ENCODE results near the gene TTLL4.

TTLL4 gene

DNA sequence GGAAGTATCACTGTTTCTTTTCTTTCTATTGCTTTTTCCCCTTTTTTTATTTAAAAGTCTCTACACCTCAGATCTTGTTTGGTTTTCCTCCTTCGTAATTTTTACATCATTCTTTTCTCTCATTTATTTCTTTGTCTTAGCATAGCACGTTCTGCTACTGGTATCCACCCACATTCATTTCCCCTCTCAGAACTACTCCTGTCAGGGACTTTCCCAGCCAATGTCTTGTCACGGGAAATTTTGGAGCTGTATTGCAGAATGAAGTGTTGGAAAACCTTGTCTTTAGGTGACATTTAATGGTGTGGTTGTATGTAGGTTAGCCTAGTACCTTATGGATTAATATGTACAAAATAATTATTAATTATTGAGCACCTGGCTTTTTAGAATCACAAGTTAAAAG, 34.0 kb downstream of the TTLL4 start:
- Histone ChIP-seq H3K4me3 (ENCODE audit: insufficient read depth, low read length, poor library complexity, severe bottlenecking) (no peak overlapping the region), H3F3A (ENCODE audit: insufficient read depth) (no peaks in the 10 kb centered on the region), H3K79me2 (ENCODE audit: insufficient read depth, low read length) (no peaks in the 10 kb centered on the region), H3K36me3 (ENCODE audit: low read length) (peaks cover 12% of the 10 kb centered on the region; the same call in 1 of the 2 replicates), H3K9me2 (replicated peaks; ENCODE audit: insufficient read depth, low read length) (no peaks in the 10 kb centered on the region), H2AFZ (ENCODE audit: low read depth, low read length, severe bottlenecking) (no peak overlapping the region), H4K20me1 (ENCODE audit: low read depth, low read length) (no peaks in the 10 kb centered on the region), H3K9me3 (ENCODE audit: insufficient read depth, low read length) (no peaks in the 10 kb centered on the region), H3K27ac (ENCODE audit: low read depth, low read length) (no peak overlapping the region), H3K9ac (ENCODE audit: low read length) (no peak overlapping the region), H3K27me3 (ENCODE audit: low read length) (no peaks in the 10 kb centered on the region), H3K4me2 (ENCODE audit: low read depth, low read length, poor library complexity, severe bottlenecking) (no peak overlapping the region)
- TF ChIP-seq EZH2phosphoT487 (conservative IDR thresholded peaks at IDR 0.05; ENCODE audit: low read length): no peak
- TF ChIP-seq, protein P1, sequence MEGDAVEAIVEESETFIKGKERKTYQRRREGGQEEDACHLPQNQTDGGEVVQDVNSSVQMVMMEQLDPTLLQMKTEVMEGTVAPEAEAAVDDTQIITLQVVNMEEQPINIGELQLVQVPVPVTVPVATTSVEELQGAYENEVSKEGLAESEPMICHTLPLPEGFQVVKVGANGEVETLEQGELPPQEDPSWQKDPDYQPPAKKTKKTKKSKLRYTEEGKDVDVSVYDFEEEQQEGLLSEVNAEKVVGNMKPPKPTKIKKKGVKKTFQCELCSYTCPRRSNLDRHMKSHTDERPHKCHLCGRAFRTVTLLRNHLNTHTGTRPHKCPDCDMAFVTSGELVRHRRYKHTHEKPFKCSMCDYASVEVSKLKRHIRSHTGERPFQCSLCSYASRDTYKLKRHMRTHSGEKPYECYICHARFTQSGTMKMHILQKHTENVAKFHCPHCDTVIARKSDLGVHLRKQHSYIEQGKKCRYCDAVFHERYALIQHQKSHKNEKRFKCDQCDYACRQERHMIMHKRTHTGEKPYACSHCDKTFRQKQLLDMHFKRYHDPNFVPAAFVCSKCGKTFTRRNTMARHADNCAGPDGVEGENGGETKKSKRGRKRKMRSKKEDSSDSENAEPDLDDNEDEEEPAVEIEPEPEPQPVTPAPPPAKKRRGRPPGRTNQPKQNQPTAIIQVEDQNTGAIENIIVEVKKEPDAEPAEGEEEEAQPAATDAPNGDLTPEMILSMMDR (IDR thresholded peaks at IDR 0.05; ENCODE audit: insufficient read depth, low read length, poor library complexity, severe bottlenecking): no peak

DNA sequence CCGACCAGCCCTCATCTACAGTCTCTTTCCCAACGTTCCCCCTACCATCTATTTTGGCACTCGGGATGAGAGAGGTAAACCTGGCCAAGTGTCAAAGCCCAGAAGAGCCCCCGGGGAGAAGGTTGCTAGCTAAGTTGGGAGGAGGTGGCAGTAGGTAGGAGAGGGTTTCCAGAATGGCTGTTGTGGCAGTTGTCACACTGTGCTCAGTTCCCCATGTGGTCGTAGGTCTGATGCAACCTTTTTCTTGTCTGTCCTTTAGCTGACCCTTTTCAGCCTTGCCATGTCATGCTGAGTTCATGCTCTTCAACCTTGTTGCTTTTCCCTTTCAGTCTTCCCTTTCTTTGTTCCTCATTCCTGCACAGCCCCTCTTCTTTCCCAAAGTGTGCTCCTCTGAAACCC, 34.5 kb downstream of the TTLL4 start:
- no peaks in the 10 kb centered on the region for H3K27me3 ChIP-seq (ENCODE audit: low read length)
- no peak overlapping the region for H3K4me3 ChIP-seq (ENCODE audit: insufficient read depth, low read length, poor library complexity, severe bottlenecking)
- H3K9ac ChIP-seq (ENCODE audit: low read length): no peak overlapping the region
- no peaks in the 10 kb centered on the region for H3K9me2 ChIP-seq (replicated peaks; ENCODE audit: insufficient read depth, low read length)
- H4K20me1 ChIP-seq (ENCODE audit: low read depth, low read length): no peaks in the 10 kb centered on the region
- H3K36me3 ChIP-seq (ENCODE audit: low read length): peaks cover 12% of the 10 kb centered on the region; the same call in 1 of the 2 replicates
- TF ChIP-seq, protein P1 (IDR thresholded peaks at IDR 0.05; ENCODE audit: insufficient read depth, low read length, poor library complexity, severe bottlenecking): no peak
- no peak for TF ChIP-seq EZH2phosphoT487 (conservative IDR thresholded peaks at IDR 0.05; ENCODE audit: low read length)
- H3K9me3 ChIP-seq (ENCODE audit: insufficient read depth, low read length): no peaks in the 10 kb centered on the region
- no peaks in the 10 kb centered on the region for H3K79me2 ChIP-seq (ENCODE audit: insufficient read depth, low read length)
- H2AFZ ChIP-seq (ENCODE audit: low read depth, low read length, severe bottlenecking): no peak overlapping the region
- H3K27ac ChIP-seq (ENCODE audit: low read depth, low read length): no peak overlapping the region
- H3K4me2 ChIP-seq (ENCODE audit: low read depth, low read length, poor library complexity, severe bottlenecking): no peak overlapping the region
- no peaks in the 10 kb centered on the region for H3F3A ChIP-seq (ENCODE audit: insufficient read depth)

DNA sequence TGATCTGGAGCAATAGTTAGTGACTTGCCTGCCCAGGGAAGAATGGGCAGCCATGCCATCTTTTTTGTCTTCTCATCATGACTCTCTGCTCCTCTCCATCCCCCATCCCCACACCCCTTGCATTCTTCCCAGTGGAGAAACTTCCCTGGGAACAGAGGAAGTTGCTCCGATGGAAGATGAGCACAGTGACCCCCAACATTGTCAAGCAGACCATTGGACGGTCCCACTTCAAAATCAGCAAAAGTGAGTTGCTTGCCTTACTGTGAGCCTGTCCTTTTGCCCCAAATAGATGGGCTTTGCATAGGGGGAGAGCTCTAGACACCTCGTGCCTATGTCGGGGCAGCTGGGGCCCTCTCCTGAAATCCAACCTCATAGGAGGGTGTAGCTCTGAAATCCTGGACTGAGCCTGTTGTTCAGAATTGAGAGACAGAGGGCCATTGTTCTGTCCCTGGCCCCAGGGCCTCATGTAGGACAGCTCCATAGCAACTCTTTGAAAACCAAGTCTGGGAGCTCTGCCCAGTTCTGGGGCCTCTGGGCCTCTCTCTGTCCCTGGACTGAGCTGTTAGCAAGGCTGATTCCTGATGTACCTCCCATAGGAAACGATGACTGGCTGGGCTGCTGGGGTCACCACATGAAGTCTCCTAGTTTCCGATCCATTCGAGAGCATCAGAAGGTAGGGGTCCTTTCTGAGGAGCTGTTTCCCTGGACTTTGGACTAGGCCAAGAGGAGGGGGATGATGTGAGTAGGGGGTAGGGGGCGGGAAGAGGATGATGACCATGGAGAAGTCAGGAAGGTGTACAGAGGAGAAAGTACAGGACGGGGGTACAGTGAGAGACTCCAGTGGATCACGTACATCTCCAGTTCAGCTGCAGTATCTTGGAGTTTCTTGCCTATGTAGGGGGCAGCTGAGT, 35.2 kb downstream of the TTLL4 start:
- no peaks in the 10 kb centered on the region for H3K9me3 ChIP-seq (ENCODE audit: insufficient read depth, low read length)
- no peaks in the 10 kb centered on the region for H3K79me2 ChIP-seq (ENCODE audit: insufficient read depth, low read length)
- no peak overlapping the region for H3K9ac ChIP-seq (ENCODE audit: low read length)
- no peaks in the 10 kb centered on the region for H3K9me2 ChIP-seq (replicated peaks; ENCODE audit: insufficient read depth, low read length)
- H3F3A ChIP-seq (ENCODE audit: insufficient read depth): no peaks in the 10 kb centered on the region
- H3K36me3 ChIP-seq (ENCODE audit: low read length): peaks cover 14% of the 10 kb centered on the region; the same call in 1 of the 2 replicates
- no peak overlapping the region for H3K4me3 ChIP-seq (ENCODE audit: insufficient read depth, low read length, poor library complexity, severe bottlenecking)
- no peak overlapping the region for H3K4me2 ChIP-seq (ENCODE audit: low read depth, low read length, poor library complexity, severe bottlenecking)
- H3K27me3 ChIP-seq (ENCODE audit: low read length): no peaks in the 10 kb centered on the region
- H2AFZ ChIP-seq (ENCODE audit: low read depth, low read length, severe bottlenecking): no peak overlapping the region
- no peak for TF ChIP-seq EZH2phosphoT487 (conservative IDR thresholded peaks at IDR 0.05; ENCODE audit: low read length)
- TF ChIP-seq, protein P1 (IDR thresholded peaks at IDR 0.05; ENCODE audit: insufficient read depth, low read length, poor library complexity, severe bottlenecking): no peak
- H3K27ac ChIP-seq (ENCODE audit: low read depth, low read length): no peak overlapping the region
- H4K20me1 ChIP-seq (ENCODE audit: low read depth, low read length): no peaks in the 10 kb centered on the region

Measured in SU-DHL-6 (cell line).